HG02571 (cell line): Measurements from ENCODE around the gene C1QL4.
"Not testable (repeated sequence)": the region's sequence is repeated elsewhere in the genome, so short reads cannot be mapped to it uniquely, and the experiment has no call there.

Experiments
- ATAC-seq: cut with Tn5 transposase; IDR thresholded peaks from one replicate; pipeline ENCODE4 v1.9.1; 2021; ENCODE audit warnings: mild to moderate bottlenecking, moderate library complexity; ENCODE audit not compliant: unreplicated experiment

Gene C1QL4

GRCh38 chr12:49336645-49337584, at the start of gene C1QL4:
TSS of gene C1QL4 (minus strand) at chr12:49337188. CDS start at chr12:49336477, 711 bp downstream.
- no peak for ATAC-seq

DNA sequence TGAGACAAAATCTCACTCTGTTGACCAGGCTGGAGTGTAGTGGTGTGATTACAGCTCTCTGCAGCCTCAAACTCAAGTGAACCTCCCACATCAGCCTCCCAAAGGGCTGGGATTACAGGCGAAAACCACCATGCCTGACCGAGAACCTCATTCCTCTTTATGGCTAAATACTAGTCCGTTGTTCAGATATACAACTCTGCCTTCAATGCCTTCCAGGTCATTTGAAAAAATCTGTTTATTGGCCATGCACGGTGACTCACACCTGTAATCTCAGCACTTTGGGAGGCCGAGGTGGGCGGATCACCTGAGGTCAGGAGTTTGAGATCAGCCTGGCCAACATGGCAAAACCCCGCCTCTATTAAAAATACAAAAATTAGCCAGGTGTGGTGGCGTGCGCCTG, 43.2 kb upstream of the C1QL4 start:
- not testable (repeated sequence) for ATAC-seq

- no peak for ATAC-seq
Measured at GRCh38 chr12:49377386-49377785, 40.4 kb upstream of the C1QL4 start.

GRCh38 chr12:49375406-49375805, 38.4 kb upstream of the C1QL4 start:
- ATAC-seq, result no peak

DNA sequence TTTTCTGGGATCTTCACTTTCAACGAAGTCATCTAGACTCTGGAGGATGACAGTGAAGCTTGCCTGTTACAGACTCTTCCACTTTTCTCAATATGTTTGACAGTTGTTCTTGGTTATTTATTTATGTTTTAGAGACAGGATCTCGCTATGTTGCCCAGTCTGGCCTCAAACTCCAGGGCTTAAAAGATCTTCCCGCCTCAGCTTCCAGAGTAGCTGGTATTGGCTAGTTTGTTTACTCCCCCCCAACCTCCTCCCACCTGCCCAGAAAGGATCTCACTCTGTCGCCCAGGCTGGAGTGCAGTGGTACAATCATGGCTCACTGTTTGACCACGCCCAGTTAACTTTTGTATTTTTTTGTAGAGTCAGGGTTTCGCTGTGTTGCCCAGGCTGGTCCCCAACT, 33.6 kb upstream of the C1QL4 start:
- ATAC-seq, result no peak

DNA sequence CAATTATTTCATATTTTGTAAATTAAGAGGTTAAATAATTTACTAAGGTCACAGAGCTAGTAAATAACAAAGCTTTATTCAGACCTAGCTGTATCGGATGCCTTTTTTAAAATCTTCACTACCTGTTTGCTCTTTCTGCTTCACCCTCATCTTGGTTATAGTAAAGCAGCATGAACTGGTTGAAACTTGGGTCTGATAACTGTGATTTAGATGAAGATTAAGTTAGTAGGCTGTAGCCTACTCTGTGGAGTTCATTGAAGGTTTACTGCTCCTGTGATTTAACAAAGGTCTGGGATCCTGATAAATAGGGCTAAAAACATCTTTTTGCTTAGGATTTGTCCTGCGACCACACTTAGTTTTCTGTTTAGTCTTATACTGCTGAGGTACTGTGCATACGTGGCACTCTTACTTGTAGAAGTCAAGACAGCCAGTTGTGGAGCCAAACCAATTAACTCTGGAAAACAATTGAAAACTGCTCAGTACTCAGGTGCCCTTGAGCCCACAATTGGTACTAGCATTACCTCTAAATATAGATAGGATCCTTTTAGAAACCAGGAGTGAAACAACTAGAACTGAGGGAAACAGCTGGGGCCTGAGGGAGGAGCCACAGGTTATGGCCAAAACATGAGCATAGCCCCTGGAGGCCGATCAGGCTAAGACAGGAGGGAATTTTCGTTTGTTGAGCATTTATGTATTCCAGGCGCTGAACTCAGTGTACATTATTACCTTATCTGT, 32.6 kb upstream of the C1QL4 start:
- ATAC-seq, result peak; percentile 48

GRCh38 chr12:49368240-49368600, 31.2 kb upstream of the C1QL4 start:
- no peak for ATAC-seq

DNA sequence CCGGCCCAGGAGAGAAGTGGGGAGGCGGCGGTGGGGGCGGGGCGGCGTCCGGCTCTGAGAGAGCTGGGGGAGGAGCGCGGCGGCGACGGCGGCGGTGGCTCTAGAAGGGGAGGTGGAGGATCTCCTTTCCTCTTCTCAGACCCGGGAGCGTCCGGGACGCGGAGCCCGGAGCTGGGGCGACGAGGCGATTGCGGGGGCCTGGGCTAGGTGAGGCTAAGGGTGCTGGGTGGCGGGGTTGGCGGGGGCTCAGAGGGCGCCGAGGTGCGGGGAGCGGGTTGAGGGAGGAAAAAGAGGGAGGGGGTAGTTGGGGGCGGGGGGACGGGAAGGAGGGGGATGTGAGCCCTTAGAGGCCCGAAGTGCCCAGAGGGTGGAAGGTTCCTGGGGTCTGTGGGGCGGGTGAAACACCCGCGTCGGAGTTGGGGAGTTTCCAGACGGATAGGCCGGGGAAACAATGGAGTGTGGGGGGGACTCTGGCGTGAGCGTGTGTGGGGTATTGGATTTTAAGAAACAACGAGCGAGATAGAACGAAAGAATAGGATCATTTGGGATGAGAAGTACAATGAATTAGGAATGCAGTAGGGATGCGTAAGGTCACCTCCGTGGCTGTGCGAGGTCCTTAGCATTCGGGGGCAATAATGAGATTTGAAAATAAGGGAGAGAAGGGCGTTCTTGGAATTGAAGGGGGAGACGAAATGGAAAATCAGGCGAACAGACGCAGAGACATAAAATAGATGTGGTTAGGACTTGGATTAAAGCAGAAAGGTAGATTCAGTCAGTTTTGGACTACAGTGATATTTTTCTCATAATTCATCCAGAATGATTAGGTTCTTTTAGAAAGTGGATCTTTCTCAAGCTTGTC, 30.6 kb upstream of the C1QL4 start, which contains the start of gene SPATS2:
Gene SPATS2, plus strand, starts transcription at position 82 of the 859 bp plus-strand sequence. CDS start 93,551 bp downstream, outside the sequence.
- no peak for ATAC-seq

DNA sequence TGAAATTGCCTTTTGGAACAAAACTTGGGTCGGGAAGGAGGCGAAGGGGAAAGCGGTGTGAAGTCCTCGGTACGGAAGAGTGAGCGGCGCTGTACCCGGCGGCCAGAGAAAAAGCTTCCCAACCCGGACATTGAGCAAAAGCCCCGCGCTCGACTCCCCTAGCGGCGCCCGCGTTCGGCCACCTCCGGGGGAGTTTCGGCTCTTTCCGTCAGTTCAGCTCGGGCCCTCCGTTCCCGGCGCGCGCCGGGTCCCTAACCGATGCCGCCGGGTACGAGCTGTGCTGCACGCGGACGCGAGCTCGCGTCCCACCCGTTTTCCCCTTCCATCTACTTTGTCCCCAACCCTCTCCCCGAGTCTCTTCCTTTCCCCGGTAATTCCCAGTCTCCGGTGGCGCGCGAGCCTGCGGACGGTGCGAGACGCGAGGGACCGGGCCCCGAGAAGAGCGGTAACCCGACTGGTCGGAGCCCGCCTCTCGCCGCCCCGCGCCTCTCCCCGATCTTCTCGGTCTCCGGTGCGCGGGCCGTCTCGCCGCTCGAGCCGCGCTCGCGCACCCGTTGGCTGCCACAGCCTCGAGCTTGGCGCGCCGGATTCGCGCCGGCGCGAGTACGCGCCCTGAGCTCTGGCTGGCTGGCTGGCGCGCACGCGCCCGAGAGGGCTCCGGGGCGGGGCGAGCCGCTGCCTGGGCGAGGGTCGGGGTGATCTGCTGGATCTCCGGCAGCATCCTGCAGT, 29.8 kb upstream of the C1QL4 start:
- ATAC-seq, result peak; percentile 59

GRCh38 chr12:49366096-49366651, 29.2 kb upstream of the C1QL4 start:
- peak; percentile 11 for ATAC-seq

- ATAC-seq, result no peak
Measured at GRCh38 chr12:49365542-49365941, 28.6 kb upstream of the C1QL4 start.

GRCh38 chr12:49364989-49365388, 28.0 kb upstream of the C1QL4 start:
- no peak for ATAC-seq

DNA sequence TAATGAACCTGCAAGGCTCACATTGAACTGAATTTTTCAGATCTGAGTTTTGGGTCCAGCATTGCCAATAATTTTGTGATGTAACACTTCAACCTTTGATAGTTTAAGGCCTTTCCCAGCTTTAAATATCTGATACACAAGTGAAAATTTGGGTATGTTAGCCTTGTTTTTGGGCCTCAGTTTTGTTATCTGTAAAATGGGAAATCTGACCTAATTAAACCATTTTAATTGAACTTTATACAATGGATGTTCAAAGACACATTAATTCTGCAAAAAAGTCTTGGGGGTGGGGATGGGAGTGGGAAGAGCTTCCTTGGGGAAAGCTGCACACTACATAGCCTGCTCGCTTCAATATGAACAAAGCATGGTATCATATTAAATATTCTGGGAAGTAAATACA, 25.1 kb upstream of the C1QL4 start:
- no peak for ATAC-seq

GRCh38 chr12:49359671-49360070, 22.7 kb upstream of the C1QL4 start:
- no peak for ATAC-seq

GRCh38 chr12:49358483-49359141, 21.6 kb upstream of the C1QL4 start:
- peak; percentile 50 for ATAC-seq

- no peak for ATAC-seq
Measured at GRCh38 chr12:49357103-49357678, 20.2 kb upstream of the C1QL4 start.

- ATAC-seq, result no peak
Measured at GRCh38 chr12:49355913-49356312, 18.9 kb upstream of the C1QL4 start.

DNA sequence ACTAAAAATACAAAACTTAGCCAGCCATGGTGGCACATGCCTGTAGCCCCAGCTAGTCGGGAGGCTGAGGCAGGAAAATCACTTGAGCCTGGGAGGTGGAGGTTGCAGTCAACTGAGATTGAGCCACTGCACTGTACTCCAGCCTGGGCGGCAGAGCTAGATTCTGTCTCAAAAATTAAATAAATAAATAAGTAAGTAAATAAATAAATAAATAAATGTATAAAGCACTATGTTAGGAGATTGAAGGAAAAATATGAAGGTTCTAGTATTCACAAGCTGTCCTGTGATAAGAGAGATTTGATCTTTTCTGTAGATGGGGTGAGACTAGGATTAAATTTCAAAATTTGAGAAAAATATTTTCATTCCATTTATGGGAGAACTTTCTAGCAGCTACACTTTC, 15.4 kb upstream of the C1QL4 start:
- no peak for ATAC-seq

DNA sequence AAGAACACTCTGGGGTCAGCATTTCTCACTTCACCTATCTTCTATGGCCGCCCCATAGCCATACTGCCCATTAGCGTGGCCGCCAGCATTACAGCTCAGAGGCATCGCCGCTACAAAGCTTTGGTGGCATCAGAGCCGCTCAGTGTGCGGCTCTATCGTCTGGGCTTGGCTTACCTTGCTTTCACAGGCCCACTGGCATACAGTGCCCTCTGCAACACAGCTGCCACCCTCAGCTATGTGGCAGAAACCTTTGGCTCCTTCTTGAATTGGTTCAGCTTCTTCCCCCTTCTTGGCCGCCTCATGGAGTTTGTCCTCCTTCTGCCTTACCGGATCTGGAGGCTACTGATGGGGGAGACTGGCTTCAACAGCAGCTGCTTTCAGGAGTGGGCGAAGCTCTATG, 12.3 kb upstream of the C1QL4 start:
- no peak for ATAC-seq
